Measurements from ENCODE around the gene SPTAN1. TPM values are rescaled to one million over a fixed set of nuclear protein-coding genes. Genes with fewer than 3 reads are reported as not detected.

SPTAN1 gene
- total RNA-seq, 1 donor from 2014 or later = 810 TPM

DNA sequence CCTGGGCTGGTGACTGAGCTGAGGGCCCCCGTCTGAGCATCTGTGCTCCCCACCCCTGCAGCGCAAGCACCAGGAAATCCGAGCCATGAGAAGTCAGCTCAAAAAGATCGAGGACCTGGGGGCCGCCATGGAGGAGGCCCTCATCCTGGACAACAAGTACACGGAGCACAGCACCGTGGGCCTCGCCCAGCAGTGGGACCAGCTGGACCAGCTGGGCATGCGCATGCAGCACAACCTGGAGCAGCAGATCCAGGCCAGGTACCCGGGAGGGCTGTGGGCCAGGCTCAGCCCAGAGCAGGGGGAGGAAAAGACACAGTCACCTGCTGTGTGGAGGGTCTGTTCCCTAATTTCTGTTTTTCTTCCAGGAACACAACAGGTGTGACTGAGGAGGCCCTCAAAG, 79.7 kb downstream of the SPTAN1 start:
- TF ChIP-seq, protein P1, sequence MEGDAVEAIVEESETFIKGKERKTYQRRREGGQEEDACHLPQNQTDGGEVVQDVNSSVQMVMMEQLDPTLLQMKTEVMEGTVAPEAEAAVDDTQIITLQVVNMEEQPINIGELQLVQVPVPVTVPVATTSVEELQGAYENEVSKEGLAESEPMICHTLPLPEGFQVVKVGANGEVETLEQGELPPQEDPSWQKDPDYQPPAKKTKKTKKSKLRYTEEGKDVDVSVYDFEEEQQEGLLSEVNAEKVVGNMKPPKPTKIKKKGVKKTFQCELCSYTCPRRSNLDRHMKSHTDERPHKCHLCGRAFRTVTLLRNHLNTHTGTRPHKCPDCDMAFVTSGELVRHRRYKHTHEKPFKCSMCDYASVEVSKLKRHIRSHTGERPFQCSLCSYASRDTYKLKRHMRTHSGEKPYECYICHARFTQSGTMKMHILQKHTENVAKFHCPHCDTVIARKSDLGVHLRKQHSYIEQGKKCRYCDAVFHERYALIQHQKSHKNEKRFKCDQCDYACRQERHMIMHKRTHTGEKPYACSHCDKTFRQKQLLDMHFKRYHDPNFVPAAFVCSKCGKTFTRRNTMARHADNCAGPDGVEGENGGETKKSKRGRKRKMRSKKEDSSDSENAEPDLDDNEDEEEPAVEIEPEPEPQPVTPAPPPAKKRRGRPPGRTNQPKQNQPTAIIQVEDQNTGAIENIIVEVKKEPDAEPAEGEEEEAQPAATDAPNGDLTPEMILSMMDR (IDR thresholded peaks at IDR 0.05; ENCODE audit: unreplicated experiment) = no peak
- Mint-ChIP-seq H3K4me1 (ENCODE audit: unreplicated experiment) (peaks cover 2% of the 10 kb centered on the region), H3K36me3 (ENCODE audit: low read depth, unreplicated experiment) (peaks cover 35% of the 10 kb centered on the region), H3K27me3 (ENCODE audit: unreplicated experiment) (peaks cover 8% of the 10 kb centered on the region), H3K27ac (ENCODE audit: unreplicated experiment) (no peak overlapping the region), H3K4me3 (ENCODE audit: unreplicated experiment) (peak overlapping the region; percentile 65), H3K9me3 (ENCODE audit: unreplicated experiment) (no peaks in the 10 kb centered on the region)
- no peak for DNase-seq (ENCODE audit: low spot score)

DNA sequence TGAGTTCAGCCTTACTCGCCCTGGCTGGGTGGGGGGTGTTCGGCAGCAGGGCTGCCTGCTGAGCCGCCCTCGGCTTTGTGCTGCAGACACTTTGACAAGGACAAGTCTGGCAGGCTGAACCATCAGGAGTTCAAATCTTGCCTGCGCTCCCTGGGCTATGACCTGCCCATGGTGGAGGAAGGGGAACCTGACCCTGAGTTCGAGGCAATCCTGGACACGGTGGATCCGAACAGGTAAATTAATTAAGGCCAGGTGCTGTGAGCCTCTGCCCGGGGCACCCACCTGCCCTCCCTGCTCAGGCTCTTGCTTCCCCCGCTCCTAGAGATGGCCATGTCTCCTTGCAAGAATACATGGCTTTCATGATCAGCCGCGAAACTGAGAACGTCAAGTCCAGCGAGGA, 80.1 kb downstream of the SPTAN1 start:
- Mint-ChIP-seq H3K27me3 (ENCODE audit: unreplicated experiment) (peaks cover 8% of the 10 kb centered on the region), H3K27ac (ENCODE audit: unreplicated experiment) (peak overlapping the region; percentile 75), H3K9me3 (ENCODE audit: unreplicated experiment) (no peaks in the 10 kb centered on the region), H3K36me3 (ENCODE audit: low read depth, unreplicated experiment) (peaks cover 35% of the 10 kb centered on the region), H3K4me1 (ENCODE audit: unreplicated experiment) (peaks cover 2% of the 10 kb centered on the region), H3K4me3 (ENCODE audit: unreplicated experiment) (peak overlapping the region; percentile 47)
- no peak for DNase-seq (ENCODE audit: low spot score)
- TF ChIP-seq, protein P1 (IDR thresholded peaks at IDR 0.05; ENCODE audit: unreplicated experiment) = no peak

GRCh38 chr9:128633057-128633456, 80.7 kb downstream of the SPTAN1 start:
- peak overlapping the region; percentile 31 for H3K27ac Mint-ChIP-seq (ENCODE audit: unreplicated experiment)
- TF ChIP-seq, protein P1 (IDR thresholded peaks at IDR 0.05; ENCODE audit: unreplicated experiment) = no peak
- no peaks in the 10 kb centered on the region for H3K9me3 Mint-ChIP-seq (ENCODE audit: unreplicated experiment)
- peaks cover 2% of the 10 kb centered on the region for H3K4me1 Mint-ChIP-seq (ENCODE audit: unreplicated experiment)
- H3K4me3 Mint-ChIP-seq (ENCODE audit: unreplicated experiment) = peak overlapping the region; percentile 60
- H3K27me3 Mint-ChIP-seq (ENCODE audit: unreplicated experiment) = peaks cover 8% of the 10 kb centered on the region
- no peak for DNase-seq (ENCODE audit: low spot score)
- peaks cover 30% of the 10 kb centered on the region for H3K36me3 Mint-ChIP-seq (ENCODE audit: low read depth, unreplicated experiment)

DNA sequence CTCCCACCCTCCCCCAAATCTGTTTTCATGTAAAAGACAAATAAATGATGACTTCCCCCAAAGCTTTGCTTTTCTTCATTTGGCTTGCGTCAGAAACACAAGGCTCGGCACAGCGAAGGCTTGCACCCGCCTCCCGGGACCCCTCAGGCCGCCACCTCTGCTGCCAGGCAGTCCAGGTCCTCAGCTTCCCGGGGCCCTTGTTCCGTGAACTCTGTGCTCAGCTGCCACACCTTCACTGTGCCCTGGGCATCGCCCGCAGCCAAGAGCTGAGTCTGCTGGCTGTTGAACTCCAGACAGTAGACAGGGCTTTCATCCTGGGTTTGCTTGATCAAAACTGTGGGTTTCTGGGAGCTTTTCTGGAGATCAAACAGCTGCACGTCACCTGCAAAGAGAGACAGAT, 81.2 kb downstream of the SPTAN1 start:
- H3K27ac Mint-ChIP-seq (ENCODE audit: unreplicated experiment) = no peak overlapping the region
- peaks cover 33% of the 10 kb centered on the region for H3K36me3 Mint-ChIP-seq (ENCODE audit: low read depth, unreplicated experiment)
- DNase-seq (ENCODE audit: low spot score) = no peak
- H3K9me3 Mint-ChIP-seq (ENCODE audit: unreplicated experiment) = no peaks in the 10 kb centered on the region
- H3K4me1 Mint-ChIP-seq (ENCODE audit: unreplicated experiment) = peaks cover 2% of the 10 kb centered on the region
- H3K4me3 Mint-ChIP-seq (ENCODE audit: unreplicated experiment) = peak overlapping the region; percentile 60
- peaks cover 9% of the 10 kb centered on the region for H3K27me3 Mint-ChIP-seq (ENCODE audit: unreplicated experiment)
- TF ChIP-seq, protein P1 (IDR thresholded peaks at IDR 0.05; ENCODE audit: unreplicated experiment) = no peak

DNA sequence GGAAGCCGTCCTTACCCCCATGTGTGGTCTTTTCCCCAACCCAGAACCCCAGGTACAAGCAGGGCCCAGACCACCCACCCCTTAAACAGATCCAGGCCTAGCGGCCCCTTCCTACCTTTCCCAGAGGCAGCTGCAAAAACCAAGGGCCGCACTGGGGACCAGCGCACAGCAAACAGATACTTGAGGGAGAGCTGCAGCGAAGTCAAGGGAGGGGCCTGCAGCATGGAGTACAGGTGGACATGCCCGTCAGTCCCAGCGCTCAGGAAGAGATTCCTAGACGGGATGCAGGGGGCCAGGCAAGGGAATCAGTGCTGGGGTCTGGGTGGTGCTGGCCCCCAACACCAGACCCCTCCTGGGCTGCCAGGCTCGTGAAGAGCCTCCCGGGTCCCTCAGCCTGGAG, 81.7 kb downstream of the SPTAN1 start:
- Mint-ChIP-seq H3K9me3 (ENCODE audit: unreplicated experiment) (no peaks in the 10 kb centered on the region), H3K36me3 (ENCODE audit: low read depth, unreplicated experiment) (peaks cover 32% of the 10 kb centered on the region), H3K4me1 (ENCODE audit: unreplicated experiment) (no peaks in the 10 kb centered on the region), H3K27me3 (ENCODE audit: unreplicated experiment) (peaks cover 8% of the 10 kb centered on the region), H3K4me3 (ENCODE audit: unreplicated experiment) (no peak overlapping the region), H3K27ac (ENCODE audit: unreplicated experiment) (no peak overlapping the region)
- DNase-seq (ENCODE audit: low spot score) = no peak
- TF ChIP-seq, protein P1 (IDR thresholded peaks at IDR 0.05; ENCODE audit: unreplicated experiment) = no peak
